Measurements from ENCODE around the gene RNF167. TPM values are rescaled to one million over a fixed set of nuclear protein-coding genes. Genes with fewer than 3 reads are reported as not detected.

The RNF167 gene
- total RNA-seq, 1 donor = 34.5 TPM

DNA sequence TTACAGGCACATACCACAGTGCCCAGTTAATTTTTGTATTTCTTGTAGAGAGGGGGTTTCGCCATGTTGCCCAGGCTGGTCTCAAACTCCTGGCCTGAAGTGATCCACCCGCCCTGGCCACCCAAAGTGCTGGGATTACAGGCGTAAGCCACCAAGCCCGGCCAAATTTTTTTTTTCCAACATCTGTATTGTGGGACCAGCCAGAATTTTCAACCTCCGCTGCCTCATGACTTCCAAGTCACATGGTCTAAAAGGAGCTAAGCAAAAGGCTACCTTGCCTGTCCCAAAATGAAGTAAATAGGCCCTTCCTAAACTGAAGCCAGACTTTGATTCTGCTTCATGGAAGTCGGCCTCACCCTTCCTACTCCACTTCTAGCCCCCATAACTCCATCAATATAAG lies 31.8 kb downstream of the RNF167 start:
- TF ChIP-seq, protein P1, sequence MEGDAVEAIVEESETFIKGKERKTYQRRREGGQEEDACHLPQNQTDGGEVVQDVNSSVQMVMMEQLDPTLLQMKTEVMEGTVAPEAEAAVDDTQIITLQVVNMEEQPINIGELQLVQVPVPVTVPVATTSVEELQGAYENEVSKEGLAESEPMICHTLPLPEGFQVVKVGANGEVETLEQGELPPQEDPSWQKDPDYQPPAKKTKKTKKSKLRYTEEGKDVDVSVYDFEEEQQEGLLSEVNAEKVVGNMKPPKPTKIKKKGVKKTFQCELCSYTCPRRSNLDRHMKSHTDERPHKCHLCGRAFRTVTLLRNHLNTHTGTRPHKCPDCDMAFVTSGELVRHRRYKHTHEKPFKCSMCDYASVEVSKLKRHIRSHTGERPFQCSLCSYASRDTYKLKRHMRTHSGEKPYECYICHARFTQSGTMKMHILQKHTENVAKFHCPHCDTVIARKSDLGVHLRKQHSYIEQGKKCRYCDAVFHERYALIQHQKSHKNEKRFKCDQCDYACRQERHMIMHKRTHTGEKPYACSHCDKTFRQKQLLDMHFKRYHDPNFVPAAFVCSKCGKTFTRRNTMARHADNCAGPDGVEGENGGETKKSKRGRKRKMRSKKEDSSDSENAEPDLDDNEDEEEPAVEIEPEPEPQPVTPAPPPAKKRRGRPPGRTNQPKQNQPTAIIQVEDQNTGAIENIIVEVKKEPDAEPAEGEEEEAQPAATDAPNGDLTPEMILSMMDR (IDR thresholded peaks at IDR 0.05; ENCODE audit: insufficient read depth, low read depth, low read length) = no peak
- H3K4me3 ChIP-seq (ENCODE audit: low read depth, low read length) = no peak overlapping the region
- DNase-seq (ENCODE audit: low read depth) = no peak

- H3K4me3 ChIP-seq (ENCODE audit: low read depth, low read length) = no peak overlapping the region
- TF ChIP-seq, protein P1 (IDR thresholded peaks at IDR 0.05; ENCODE audit: insufficient read depth, low read depth, low read length) = no peak
- no peak for DNase-seq (ENCODE audit: low read depth)
These were observed 32.3 kb downstream of the RNF167 start for GRCh38 chr17:4972322-4972721.

DNA sequence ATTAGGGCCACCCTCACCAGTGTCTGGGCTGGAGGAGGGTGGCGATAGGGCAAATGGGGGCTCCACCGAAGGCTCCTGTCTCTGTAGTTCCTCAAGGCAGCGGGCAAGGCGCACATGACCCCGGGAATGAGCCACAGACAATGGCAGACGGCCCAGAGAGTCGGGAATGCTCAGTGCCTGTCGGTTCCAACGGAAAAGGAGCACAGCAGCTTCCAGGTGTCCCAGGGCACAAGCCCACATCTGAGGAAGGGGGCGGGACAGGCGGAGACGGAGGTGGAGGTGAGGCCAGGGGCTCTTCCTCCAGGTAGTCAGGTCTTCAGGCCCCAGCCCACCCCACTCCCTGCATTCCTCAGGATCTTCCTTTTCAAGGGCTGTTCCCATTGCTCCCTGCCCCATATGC lies 32.7 kb downstream of the RNF167 start:
- no peak overlapping the region for H3K4me3 ChIP-seq (ENCODE audit: low read depth, low read length)
- no peak for DNase-seq (ENCODE audit: low read depth)

DNA sequence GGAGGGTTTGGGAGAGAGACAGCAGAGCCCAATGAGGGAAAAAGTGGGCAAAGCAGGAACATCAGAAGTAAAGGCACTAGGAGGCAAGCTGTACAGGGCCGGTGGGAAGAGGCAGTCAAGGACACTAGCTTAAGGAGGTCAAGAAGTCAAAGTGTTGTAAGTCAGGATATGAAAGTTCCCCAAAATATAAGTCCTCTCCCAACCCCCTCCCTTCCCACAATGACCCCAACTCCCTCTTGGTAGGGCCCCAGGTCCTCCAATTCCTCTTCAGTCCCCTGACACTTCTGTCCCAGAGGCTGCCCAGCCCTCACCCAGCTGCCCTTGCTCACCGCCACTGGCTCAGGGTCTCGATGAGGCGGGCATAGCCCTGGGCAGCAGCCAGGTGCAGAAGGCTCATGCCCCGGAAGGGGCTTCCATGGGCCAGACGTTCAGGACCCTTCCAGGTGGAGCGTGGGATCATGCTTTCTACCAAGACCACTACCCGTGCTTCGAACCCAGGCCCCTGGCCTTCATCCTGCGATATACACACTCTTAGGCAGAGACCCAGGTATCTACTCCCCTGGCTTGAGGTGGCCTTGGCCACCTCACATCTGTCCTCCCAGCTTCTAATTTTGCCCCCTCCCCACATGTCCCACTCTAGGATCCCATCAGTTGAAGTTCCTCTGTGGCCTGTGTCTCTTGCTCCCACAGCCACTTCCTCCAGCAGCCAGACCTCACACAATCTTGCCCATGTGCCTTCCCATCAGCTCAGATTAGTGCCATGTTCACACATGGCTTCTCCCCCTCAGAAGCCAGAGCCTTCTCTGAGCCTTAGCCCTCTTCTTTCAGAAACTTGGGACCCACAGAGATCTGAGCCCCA lies 33.4 kb downstream of the RNF167 start:
- DNase-seq (ENCODE audit: low read depth) = no peak
- no peak overlapping the region for H3K4me3 ChIP-seq (ENCODE audit: low read depth, low read length)
- TF ChIP-seq, protein P1 (IDR thresholded peaks at IDR 0.05; ENCODE audit: insufficient read depth, low read depth, low read length) = no peak

More for the DNA sequence above, 32.7 kb downstream of the RNF167 start:
- TF ChIP-seq, protein P1 (IDR thresholded peaks at IDR 0.05; ENCODE audit: insufficient read depth, low read depth, low read length) = no peak

DNA sequence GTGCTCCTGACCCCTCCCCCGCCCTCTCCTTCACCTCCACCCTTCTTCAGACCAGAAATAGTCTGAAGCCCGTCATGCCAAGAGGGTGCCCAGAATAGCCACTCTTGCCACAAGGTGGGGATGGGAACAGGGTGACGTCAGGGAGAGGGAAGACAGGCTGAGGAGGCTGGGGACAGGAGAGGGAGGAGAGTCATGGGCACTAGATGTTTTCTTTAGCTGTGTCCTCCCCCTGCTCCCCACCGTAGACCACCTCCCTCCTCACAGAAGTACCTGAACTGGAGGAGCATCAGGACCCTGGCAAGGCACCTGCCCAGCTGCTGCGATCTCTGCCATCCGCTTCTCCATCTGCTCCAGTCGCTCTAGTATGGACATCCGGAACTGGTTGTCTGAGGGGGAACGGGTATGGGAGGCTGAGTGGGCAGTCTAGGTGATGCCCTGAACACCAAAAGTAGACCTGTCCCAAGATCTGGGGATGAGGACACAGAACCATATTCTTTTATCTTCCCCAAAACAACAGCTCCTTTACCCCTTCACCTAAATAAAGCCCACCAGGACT lies 34.1 kb downstream of the RNF167 start:
- no peak for DNase-seq (ENCODE audit: low read depth)
- TF ChIP-seq, protein P1 (IDR thresholded peaks at IDR 0.05; ENCODE audit: insufficient read depth, low read depth, low read length) = no peak

GRCh38 chr17:4978726-4979125 lies 38.7 kb downstream of the RNF167 start:
- DNase-seq (ENCODE audit: low read depth) = no peak
- TF ChIP-seq, protein P1 (IDR thresholded peaks at IDR 0.05; ENCODE audit: insufficient read depth, low read depth, low read length) = no peak
- no peak overlapping the region for H3K4me3 ChIP-seq (ENCODE audit: low read depth, low read length)

More for the DNA sequence above, 34.1 kb downstream of the RNF167 start:
- H3K4me3 ChIP-seq (ENCODE audit: low read depth, low read length) = no peak overlapping the region
